HCT116 (cell line): ENCODE data around the gene ZPBP. TPM values are rescaled to one million over a fixed set of nuclear protein-coding genes. Genes with fewer than 3 reads are reported as not detected.

Experiments used
- ATAC-seq: fragments of 200-7000 bp; cut with Tn5 transposase; 2 replicates; pipeline ENCODE4 v1.9.1; 2020; ENCODE audit warnings: mild to moderate bottlenecking, moderate library complexity
- BruUV-seq: library from RNA; stranded (reverse); fragments of 400-500 nt; replicated peaks from 2 replicates; lab custom pipeline; 2021; lab: Mats Ljungman, UMichigan
- CTCF ChIA-PET: fragments of 300-600 bp; sonication (Branson Sonifier 250); formaldehyde crosslinking; loops from one replicate; lab custom pipeline; 2021; ENCODE audit warnings: antibody characterized with exemption; lab: Charles Lee
- POLR2A ChIA-PET: fragments of 300-600, 350-600 bp; sonication (Branson Sonifier 250); formaldehyde crosslinking; loops from one replicate; lab custom pipeline; 2021; ENCODE audit warnings: antibody characterized with exemption; lab: Charles Lee
- RAD21 ChIA-PET, 2 experiments: fragments of 300-600 bp; sonication (Branson Sonifier 250); formaldehyde crosslinking; loops; one replicate each; lab custom pipeline; 2023; ENCODE audit warnings: low total read pairs in 2 of 2; ENCODE audit not compliant: uncharacterized antibody in 2 of 2, unreplicated experiment in 2 of 2, low non-redundant PET in 1 of 2; lab: Charles Lee
- DNase-seq: peaks from one replicate; pipeline ENCODE4 v3.0.0-alpha.2; 2010; ENCODE audit warnings: low read depth, low spot score
- H2AFZ ChIP-seq: fragments of 200-600 bp; shearing (Covaris generic), sonication (generic); 2 replicates; pipeline ENCODE4 v1.6.1; 2017; ENCODE audit warnings: low read depth, mixed run types, mixed read lengths, antibody characterized with exemption, low read length; ENCODE audit not compliant: poor library complexity, severe bottlenecking
- H3K27ac ChIP-seq: 2 replicates; pipeline ENCODE4 v1.5.1; 2012; ENCODE audit warnings: low read depth, low read length
- H3K27me3 ChIP-seq: fragments of 200-600 bp; sonication (generic); 2 replicates; pipeline ENCODE4 v1.6.1; 2016; ENCODE audit warnings: mixed run types, low read length, mixed read lengths; ENCODE audit not compliant: insufficient read depth
- H3K36me3 ChIP-seq, 2 experiments: fragments of 200-500 bp in 1 of 2; fragments of 200-600 bp in 1 of 2; sonication (Bioruptor generic) in 1 of 2; sonication (generic) in 1 of 2; 2 replicates each; pipeline versions ENCODE4 v1.5.1 to v1.6.1; 2014 to 2016; ENCODE audit warnings: low read length in 2 of 2, inconsistent platforms in 1 of 2, mixed read lengths in 1 of 2, mixed run types in 1 of 2; ENCODE audit not compliant: insufficient read depth in 2 of 2, control insufficient read depth in 1 of 2
- H3K4me1 ChIP-seq, 2 experiments: fragments of 200-600 bp in 1 of 2; sonication (generic) in 1 of 2; 2 replicates each; pipeline versions ENCODE4 v1.5.1 to v1.6.1; 2012 to 2017; ENCODE audit warnings: low read length in 2 of 2, inconsistent platforms in 1 of 2, mild to moderate bottlenecking in 1 of 2, mixed read lengths in 1 of 2, mixed run types in 1 of 2, moderate library complexity in 1 of 2; ENCODE audit not compliant: insufficient read depth in 2 of 2, control insufficient read depth in 1 of 2
- H3K4me2 ChIP-seq: fragments of 200-600 bp; sonication (generic); 2 replicates; pipeline ENCODE4 v1.6.1; 2017; ENCODE audit warnings: mixed run types, low read length, mixed read lengths
- H3K4me3 ChIP-seq, 2 experiments: fragments of 200-600 bp in 1 of 2; sonication (generic) in 1 of 2; replicated peaks in 1 of 2; 2 replicates each; pipeline ENCODE4 v1.5.1; 2011 to 2016; ENCODE audit warnings: low read length in 2 of 2, control low read depth in 1 of 2, low read depth in 1 of 2, mild to moderate bottlenecking in 1 of 2, mixed read lengths in 1 of 2, mixed run types in 1 of 2
- H3K79me2 ChIP-seq: fragments of 200-600 bp; sonication (generic); 2 replicates; pipeline ENCODE4 v1.6.1; 2017; ENCODE audit warnings: mild to moderate bottlenecking, mixed run types, low read length, moderate library complexity, mixed read lengths; ENCODE audit not compliant: insufficient read depth
- H3K9ac ChIP-seq: fragments of 200-600 bp; sonication (generic); 2 replicates; pipeline ENCODE4 v1.6.1; 2016; ENCODE audit warnings: low read length, mixed read lengths
- H3K9me2 ChIP-seq: fragments of 200-600 bp; sonication (generic), shearing (Covaris generic); 2 replicates; pipeline ENCODE4 v1.6.1; 2017; ENCODE audit warnings: mixed run types, mild to moderate bottlenecking, moderate library complexity; ENCODE audit not compliant: insufficient read depth
- H3K9me3 ChIP-seq, 2 experiments: fragments of 200-500 bp in 1 of 2; fragments of 200-600 bp in 1 of 2; sonication (Bioruptor generic) in 1 of 2; sonication (generic) in 1 of 2; 2 replicates each; pipeline ENCODE4 v1.6.1; 2014 to 2017; ENCODE audit warnings: low read length in 2 of 2, mixed read lengths in 2 of 2, inconsistent platforms in 1 of 2, low read depth in 1 of 2, mild to moderate bottlenecking in 1 of 2, mixed run types in 1 of 2, moderate library complexity in 1 of 2; ENCODE audit not compliant: control insufficient read depth in 1 of 2, insufficient read depth in 1 of 2
- H4K20me1 ChIP-seq: fragments of 200-600 bp; sonication (generic), shearing (Covaris generic); 2 replicates; pipeline ENCODE4 v1.6.1; 2017; ENCODE audit warnings: mixed run types, mild to moderate bottlenecking, moderate library complexity; ENCODE audit not compliant: insufficient read depth
- CBX3 ChIP-seq: IDR thresholded peaks from 2 replicates; pipeline ENCODE4 v1.6.1; 2012; ENCODE audit warnings: low read depth
- CEBPB ChIP-seq: IDR thresholded peaks from 2 replicates; pipeline ENCODE4 v1.6.1; 2012; ENCODE audit warnings: low read depth
- JUND ChIP-seq: IDR thresholded peaks from 2 replicates; pipeline ENCODE4 v1.6.1; 2012
- POLR2AphosphoS5 ChIP-seq: IDR thresholded peaks from 2 replicates; pipeline ENCODE4 v1.6.1; 2011; ENCODE audit warnings: mild to moderate bottlenecking, low read depth, low read length, moderate library complexity
- RAD21 ChIP-seq: IDR thresholded peaks from 2 replicates; pipeline ENCODE4 v1.6.1; 2012; ENCODE audit warnings: low read depth, mild to moderate bottlenecking
- SIN3A ChIP-seq: IDR thresholded peaks from 2 replicates; pipeline ENCODE4 v1.6.1; 2012; ENCODE audit warnings: low read depth
- TCF7L2 ChIP-seq: IDR thresholded peaks from 2 replicates; pipeline ENCODE4 v1.7.0; 2011; ENCODE audit warnings: borderline replicate concordance, inconsistent platforms; ENCODE audit not compliant: insufficient read depth, insufficient read length; ENCODE audit errors: extremely low read depth
- YY1 ChIP-seq: IDR thresholded peaks from 2 replicates; pipeline ENCODE4 v1.6.1; 2011; ENCODE audit warnings: low read length, low read depth, moderate library complexity, mild to moderate bottlenecking; ENCODE audit not compliant: insufficient replicate concordance; ENCODE audit errors: extremely low read depth
- ZFX ChIP-seq: fragments of 450-650 bp; IDR thresholded peaks from 2 replicates; pipeline ENCODE4 v1.6.1; 2017
- intact Hi-C: fragments of 100-400 bp; cut with micrococcal nuclease; formaldehyde crosslinking; loops from 2 replicates; pipeline ENCODE4 v1.10.0; 2022
- total RNA-seq: library from RNA; stranded (reverse); gene quantifications from one replicate; pipeline ENCODE4 v1.2.1, GENCODE V29; 2021; ENCODE audit not compliant: unreplicated experiment
- TF ChIP-seq, protein P1 (sequence below), 3 experiments: fragments of 200-600 bp in 1 of 3; sonication (generic) in 1 of 3; IDR thresholded peaks in 2 of 3; conservative IDR thresholded peaks in 1 of 3; 2 replicates each; pipeline ENCODE4 v1.5.1; 2012 to 2017; ENCODE audit warnings: low read depth in 2 of 3, low read length in 2 of 3, antibody characterized with exemption in 1 of 3, borderline replicate concordance in 1 of 3, control low read depth in 1 of 3, mild to moderate bottlenecking in 1 of 3, mixed read lengths in 1 of 3, mixed run types in 1 of 3, moderate library complexity in 1 of 3; ENCODE audit not compliant: insufficient read depth in 1 of 3
- TF ChIP-seq, protein P2 (sequence below): IDR thresholded peaks from 2 replicates; pipeline ENCODE4 v1.6.1; 2012

The ZPBP gene
- total RNA-seq, 1 experiment from 2014 or later: not detected

DNA sequence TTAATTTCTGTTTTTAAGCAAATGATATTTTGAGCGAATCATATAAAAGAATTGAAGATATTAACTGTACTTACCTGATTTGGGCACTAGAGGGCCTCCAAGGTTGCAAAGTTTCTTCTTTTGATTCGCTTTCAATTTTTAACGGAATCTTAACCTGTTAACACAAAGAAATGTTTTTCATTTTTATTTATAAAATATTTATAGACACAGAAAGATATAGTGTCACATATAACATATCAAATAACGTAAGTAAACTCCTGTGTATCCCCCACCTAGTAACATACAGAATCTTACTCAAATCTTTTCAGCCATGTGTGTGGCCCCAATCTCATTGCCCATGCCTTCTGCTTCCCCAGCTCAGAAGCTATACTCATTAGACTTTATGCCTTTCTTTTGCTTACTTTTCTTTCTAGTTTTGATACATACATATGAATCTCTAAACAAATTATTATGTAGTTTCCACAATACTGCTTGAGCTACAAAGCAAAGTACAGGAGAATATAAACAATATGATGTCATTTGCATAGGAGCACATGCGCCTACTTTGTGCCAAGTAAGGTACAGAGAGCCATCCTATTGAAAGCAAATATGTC, 49.5 kb upstream of the ZPBP start:
- peak; percentile 57; the same call in 1 of the 2 replicates for ATAC-seq
- Histone ChIP-seq H3K27me3 (no peaks in the 10 kb centered on the region), H3K27ac (no peak overlapping the region), H3K9me2 (no peaks in the 10 kb centered on the region), H3K4me3 (no peak overlapping the region), H2AFZ (peak overlapping the region; percentile 81), H3K36me3 (no peaks in the 10 kb centered on the region), H3K9ac (no peak overlapping the region), H3K9me3 (no peaks in the 10 kb centered on the region), H4K20me1 (no peaks in the 10 kb centered on the region), H3K4me2 (peak overlapping the region; percentile 49), H3K79me2 (no peaks in the 10 kb centered on the region), H3K4me1 (no peaks in the 10 kb centered on the region)
- no TSS peak for BruUV-seq
- ChIA-PET RAD21 (interaction anchor here in 1 of 2 experiments (1.1 kb wide), 1 partner anchor 275 kb away, joined by 4 read pairs; no protein-coding TSS in a partner anchor), CTCF (interaction anchor here (0.6 to 2.0 kb wide), 5 partner anchors 50 to 1018 kb away, joined by 3 to 7 read pairs (median 3); no protein-coding TSS in a partner anchor), POLR2A (no interaction called here)
- TF ChIP-seq, protein P1, sequence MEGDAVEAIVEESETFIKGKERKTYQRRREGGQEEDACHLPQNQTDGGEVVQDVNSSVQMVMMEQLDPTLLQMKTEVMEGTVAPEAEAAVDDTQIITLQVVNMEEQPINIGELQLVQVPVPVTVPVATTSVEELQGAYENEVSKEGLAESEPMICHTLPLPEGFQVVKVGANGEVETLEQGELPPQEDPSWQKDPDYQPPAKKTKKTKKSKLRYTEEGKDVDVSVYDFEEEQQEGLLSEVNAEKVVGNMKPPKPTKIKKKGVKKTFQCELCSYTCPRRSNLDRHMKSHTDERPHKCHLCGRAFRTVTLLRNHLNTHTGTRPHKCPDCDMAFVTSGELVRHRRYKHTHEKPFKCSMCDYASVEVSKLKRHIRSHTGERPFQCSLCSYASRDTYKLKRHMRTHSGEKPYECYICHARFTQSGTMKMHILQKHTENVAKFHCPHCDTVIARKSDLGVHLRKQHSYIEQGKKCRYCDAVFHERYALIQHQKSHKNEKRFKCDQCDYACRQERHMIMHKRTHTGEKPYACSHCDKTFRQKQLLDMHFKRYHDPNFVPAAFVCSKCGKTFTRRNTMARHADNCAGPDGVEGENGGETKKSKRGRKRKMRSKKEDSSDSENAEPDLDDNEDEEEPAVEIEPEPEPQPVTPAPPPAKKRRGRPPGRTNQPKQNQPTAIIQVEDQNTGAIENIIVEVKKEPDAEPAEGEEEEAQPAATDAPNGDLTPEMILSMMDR (IDR thresholded peaks at IDR 0.05 in 2 of 3, conservative IDR thresholded peaks at IDR 0.05 in 1 of 3; ENCODE audit: borderline replicate concordance in 1 of 3, insufficient read depth in 1 of 3, low read depth in 2 of 3, low read length in 2 of 3): peak; percentile 52 to 62 (median 57); a peak in 5 of 6 replicates
- TF ChIP-seq RAD21 (peak; percentile 67), CEBPB (no peak)
- intact Hi-C loops: loop anchor here (2.0 kb wide), 2 partner anchors 226 to 276 kb away; no protein-coding TSS in a partner anchor
- DNase-seq: peak; percentile 36

DNA sequence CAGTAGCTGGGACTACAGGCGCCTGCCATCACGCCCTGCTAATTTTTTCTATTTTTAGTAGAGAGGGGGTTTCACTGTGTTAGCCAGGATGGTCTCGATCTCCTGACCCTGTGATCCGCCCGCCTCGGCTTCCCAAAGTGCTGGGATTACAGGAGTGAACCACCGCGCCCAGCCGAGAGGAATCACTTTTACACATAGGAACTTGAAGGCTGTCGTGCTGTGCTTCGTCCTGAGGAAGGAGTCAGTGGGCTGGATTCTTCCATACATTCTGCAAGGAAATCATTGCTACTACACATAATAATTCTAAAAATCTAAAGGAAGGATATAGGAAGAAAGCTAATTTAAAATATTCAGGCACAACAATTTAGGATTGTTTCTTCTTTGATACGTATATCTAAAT, 48.8 kb upstream of the ZPBP start:
- CTCF ChIA-PET: no interaction called here
- no peak overlapping the region for H3K9ac ChIP-seq
- no peaks in the 10 kb centered on the region for H3K27me3 ChIP-seq
- no peaks in the 10 kb centered on the region for H3K4me1 ChIP-seq
- H2AFZ ChIP-seq: peak overlapping the region; percentile 41
- intact Hi-C loops: loop anchor here (2.0 kb wide), 2 partner anchors 227 to 277 kb away; no protein-coding TSS in a partner anchor
- DNase-seq (peak; percentile 3), ATAC-seq (peak; percentile 77)
- H3K9me2 ChIP-seq: no peaks in the 10 kb centered on the region
- no peak overlapping the region for H3K27ac ChIP-seq
- no peaks in the 10 kb centered on the region for H3K79me2 ChIP-seq
- H3K36me3 ChIP-seq: no peaks in the 10 kb centered on the region
- no peaks in the 10 kb centered on the region for H4K20me1 ChIP-seq
- RAD21 ChIA-PET: no interaction called here
- peak overlapping the region; percentile 49 for H3K4me2 ChIP-seq
- no peaks in the 10 kb centered on the region for H3K9me3 ChIP-seq
- no peak overlapping the region for H3K4me3 ChIP-seq
- POLR2A ChIA-PET: no interaction called here
- TF ChIP-seq POLR2AphosphoS5: no peak
- TF ChIP-seq ZFX: no peak
- TF ChIP-seq CBX3: no peak
- TF ChIP-seq TCF7L2: no peak
- TF ChIP-seq, protein P2, sequence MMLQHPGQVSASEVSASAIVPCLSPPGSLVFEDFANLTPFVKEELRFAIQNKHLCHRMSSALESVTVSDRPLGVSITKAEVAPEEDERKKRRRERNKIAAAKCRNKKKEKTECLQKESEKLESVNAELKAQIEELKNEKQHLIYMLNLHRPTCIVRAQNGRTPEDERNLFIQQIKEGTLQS: no peak
- TF ChIP-seq SIN3A: no peak
- no peak for TF ChIP-seq YY1
- no peak for TF ChIP-seq RAD21
- no peak for TF ChIP-seq JUND
- TF ChIP-seq, all 23 proteins: peak for 0
- no TSS peak for BruUV-seq
